Right atrium auricular region (tissue), 2 donors: ENCODE data around the gene MCOLN2. TPM values are rescaled to one million over a fixed set of nuclear protein-coding genes. Genes with fewer than 3 reads are reported as not detected.

Experiments used
- DNase-seq: peaks from one replicate; pipeline ENCODE4 v3.0.0-alpha.2; 2019; ENCODE audit warnings: low spot score
- H3K27ac ChIP-seq, 2 donors: fragments of 200-600 bp; sonication (generic); 1 replicate in 1 of 2; 2 replicates in 1 of 2; pipeline ENCODE4 v1.5.1; 2016 to 2019
- H3K27me3 ChIP-seq, 2 donors: fragments of 200-600 bp; sonication (generic); one replicate each; pipeline versions ENCODE4 v1.5.1 to v1.6.0; 2017 to 2019
- H3K36me3 ChIP-seq: fragments of 200-600 bp; sonication (generic); one replicate; pipeline ENCODE4 v1.5.1; 2016
- H3K4me1 ChIP-seq, 2 donors: fragments of 200-600 bp; sonication (generic); one replicate each; pipeline versions ENCODE4 v1.5.1 to v1.6.0; 2017 to 2019
- H3K4me3 ChIP-seq, 2 donors: fragments of 200-600 bp; sonication (generic); 1 replicate in 1 of 2; 2 replicates in 1 of 2; pipeline ENCODE4 v1.5.1; 2017 to 2019; ENCODE audit warnings: mild to moderate bottlenecking in 1 of 2, moderate library complexity in 1 of 2
- H3K9me3 ChIP-seq, 2 donors: fragments of 200-600 bp; sonication (generic); one replicate each; pipeline ENCODE4 v1.5.1; 2019
- total RNA-seq, 2 donors: library from RNA; depleted of rRNA; stranded (reverse); fragments of >200 nt; gene quantifications; one replicate each; pipeline ENCODE4 v1.1.0, GENCODE V29; 2016
- TF ChIP-seq, protein P1 (sequence below), 2 donors: fragments of 200-600 bp; sonication (generic); IDR thresholded peaks; one replicate each; pipeline ENCODE4 v1.5.1; 2019; ENCODE audit warnings: antibody characterized with exemption in 2 of 2

Gene MCOLN2
- total RNA-seq, 2 donors from 2014 or later = 0.90 TPM; not detected in 1

DNA sequence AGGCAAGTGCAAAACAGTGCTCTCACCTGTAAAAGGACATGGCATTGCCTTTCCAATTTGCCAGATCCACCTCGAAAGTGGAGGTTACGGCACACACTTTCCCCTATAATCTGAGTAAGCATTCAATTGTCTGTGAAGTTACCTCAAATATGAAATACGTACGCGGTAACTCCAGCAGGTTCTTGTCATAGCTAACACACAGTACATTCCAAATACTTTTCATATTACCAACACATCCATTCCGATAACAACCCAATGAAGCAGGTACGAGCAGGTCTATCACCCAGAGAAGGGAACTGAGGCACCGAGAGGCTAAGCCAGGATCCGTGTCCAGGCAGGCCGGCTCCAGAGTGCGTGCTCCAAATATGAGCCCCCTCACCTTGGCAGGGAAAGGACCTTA lies 57.2 kb downstream of the MCOLN2 start:
- TF ChIP-seq, protein P1, sequence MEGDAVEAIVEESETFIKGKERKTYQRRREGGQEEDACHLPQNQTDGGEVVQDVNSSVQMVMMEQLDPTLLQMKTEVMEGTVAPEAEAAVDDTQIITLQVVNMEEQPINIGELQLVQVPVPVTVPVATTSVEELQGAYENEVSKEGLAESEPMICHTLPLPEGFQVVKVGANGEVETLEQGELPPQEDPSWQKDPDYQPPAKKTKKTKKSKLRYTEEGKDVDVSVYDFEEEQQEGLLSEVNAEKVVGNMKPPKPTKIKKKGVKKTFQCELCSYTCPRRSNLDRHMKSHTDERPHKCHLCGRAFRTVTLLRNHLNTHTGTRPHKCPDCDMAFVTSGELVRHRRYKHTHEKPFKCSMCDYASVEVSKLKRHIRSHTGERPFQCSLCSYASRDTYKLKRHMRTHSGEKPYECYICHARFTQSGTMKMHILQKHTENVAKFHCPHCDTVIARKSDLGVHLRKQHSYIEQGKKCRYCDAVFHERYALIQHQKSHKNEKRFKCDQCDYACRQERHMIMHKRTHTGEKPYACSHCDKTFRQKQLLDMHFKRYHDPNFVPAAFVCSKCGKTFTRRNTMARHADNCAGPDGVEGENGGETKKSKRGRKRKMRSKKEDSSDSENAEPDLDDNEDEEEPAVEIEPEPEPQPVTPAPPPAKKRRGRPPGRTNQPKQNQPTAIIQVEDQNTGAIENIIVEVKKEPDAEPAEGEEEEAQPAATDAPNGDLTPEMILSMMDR (IDR thresholded peaks at IDR 0.05) = no peak
- peaks cover 0 to 4% of the 10 kb centered on the region in 2 donors for H3K4me1 ChIP-seq
- no peaks in the 10 kb centered on the region for H3K9me3 ChIP-seq
- H3K4me3 ChIP-seq = no peak overlapping the region
- H3K27ac ChIP-seq = no peak overlapping the region
- DNase-seq = no peak
- H3K36me3 ChIP-seq = no peaks in the 10 kb centered on the region
- no peaks in the 10 kb centered on the region for H3K27me3 ChIP-seq

DNA sequence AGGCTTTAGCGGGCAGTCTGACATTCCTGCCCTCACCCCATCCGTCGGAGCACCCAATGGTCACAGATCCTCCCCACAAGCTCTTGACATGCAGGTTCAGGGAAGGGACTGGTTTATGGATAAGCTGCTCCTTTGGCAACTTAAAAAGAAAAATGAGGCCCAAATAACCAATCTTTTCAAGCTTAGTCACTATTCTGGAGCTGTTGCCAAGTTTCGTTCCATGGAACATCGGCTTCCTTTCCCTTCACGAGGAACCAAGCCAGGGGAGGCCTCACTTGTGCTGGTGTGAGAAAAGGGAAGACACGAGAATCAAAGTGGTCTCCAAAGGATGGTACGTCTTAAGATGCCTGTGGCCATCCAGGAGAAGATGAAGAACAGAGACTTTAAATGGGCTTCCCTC lies 57.8 kb downstream of the MCOLN2 start:
- H3K36me3 ChIP-seq = no peaks in the 10 kb centered on the region
- no peak for DNase-seq
- no peaks in the 10 kb centered on the region for H3K9me3 ChIP-seq
- H3K4me1 ChIP-seq = peaks cover 0 to 4% of the 10 kb centered on the region in 2 donors
- H3K4me3 ChIP-seq = no peak overlapping the region
- TF ChIP-seq, protein P1 (IDR thresholded peaks at IDR 0.05) = no peak
- H3K27me3 ChIP-seq = no peaks in the 10 kb centered on the region
- no peak overlapping the region for H3K27ac ChIP-seq

DNA sequence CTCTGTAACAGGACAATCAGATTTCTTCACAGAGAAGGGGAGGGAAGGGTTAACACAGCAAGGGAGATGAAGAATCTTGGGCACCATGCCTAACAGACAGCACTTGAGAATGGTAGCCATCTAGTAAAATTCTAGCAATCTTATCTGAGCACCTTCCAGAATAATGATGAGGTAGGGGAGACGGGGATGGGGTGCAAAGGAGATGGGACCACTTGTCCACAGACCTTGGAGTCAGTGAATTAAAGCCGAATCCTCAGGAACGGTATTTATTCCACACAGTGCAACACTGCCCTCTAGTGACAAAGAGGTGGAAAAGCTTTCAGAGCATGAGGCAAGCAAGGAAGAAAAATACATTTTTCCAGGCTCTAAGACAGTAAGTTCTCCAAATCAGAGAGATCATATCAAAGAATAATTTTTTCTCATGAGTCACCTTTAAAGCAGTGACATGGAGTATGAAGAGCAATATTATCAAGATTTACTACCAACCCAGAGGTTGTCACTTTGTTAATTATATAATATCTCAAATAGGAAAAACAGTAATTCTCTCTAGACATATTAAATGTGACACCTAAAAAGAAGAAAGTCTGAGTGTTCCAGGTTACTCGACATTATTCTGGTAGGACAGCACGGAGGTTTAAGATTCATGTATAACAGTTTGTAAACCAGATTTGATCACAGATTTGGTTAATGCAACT lies 60.6 kb downstream of the MCOLN2 start:
- Histone ChIP-seq H3K27ac (no peak overlapping the region), H3K4me3 (no peak overlapping the region), H3K4me1 (peaks cover 0 to 4% of the 10 kb centered on the region in 2 donors), H3K27me3 (no peaks in the 10 kb centered on the region), H3K36me3 (no peaks in the 10 kb centered on the region), H3K9me3 (no peaks in the 10 kb centered on the region)
- DNase-seq = no peak
- TF ChIP-seq, protein P1 (IDR thresholded peaks at IDR 0.05) = peak; percentile 75 to 94

DNA sequence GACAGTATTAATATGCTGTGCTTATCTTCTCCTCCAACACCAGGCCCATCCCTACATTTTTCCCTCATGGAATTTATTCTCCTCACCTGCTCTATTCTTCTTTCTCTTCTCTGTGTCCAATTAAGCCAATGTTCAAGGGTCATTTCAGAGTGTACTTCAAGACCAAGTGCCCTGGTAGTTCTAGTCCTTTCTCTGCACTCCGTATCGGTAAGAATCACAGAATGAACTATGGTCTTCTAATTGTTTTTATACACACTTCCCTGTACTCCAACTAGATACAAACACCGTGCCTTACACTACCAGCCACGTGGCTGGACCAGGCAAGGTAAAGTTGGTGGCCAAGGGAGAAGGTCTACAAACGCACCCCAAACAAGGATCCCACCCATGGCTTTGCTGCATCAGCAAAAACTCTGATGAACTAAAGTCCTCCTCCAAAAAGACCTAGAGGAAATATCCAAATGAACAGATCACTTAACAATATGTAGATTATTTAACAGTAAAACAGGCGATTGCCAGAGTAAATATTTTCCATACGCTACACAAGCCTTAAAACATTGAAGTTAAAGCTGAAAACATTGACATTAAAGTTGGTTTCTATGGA lies 63.8 kb downstream of the MCOLN2 start:
- TF ChIP-seq, protein P1 (IDR thresholded peaks at IDR 0.05) = no peak
- no peak overlapping the region for H3K4me3 ChIP-seq
- no peak overlapping the region for H3K27ac ChIP-seq
- H3K36me3 ChIP-seq = no peaks in the 10 kb centered on the region
- no peaks in the 10 kb centered on the region for H3K27me3 ChIP-seq
- no peak for DNase-seq
- H3K9me3 ChIP-seq = no peaks in the 10 kb centered on the region
- peaks cover 0 to 4% of the 10 kb centered on the region in 2 donors for H3K4me1 ChIP-seq

DNA sequence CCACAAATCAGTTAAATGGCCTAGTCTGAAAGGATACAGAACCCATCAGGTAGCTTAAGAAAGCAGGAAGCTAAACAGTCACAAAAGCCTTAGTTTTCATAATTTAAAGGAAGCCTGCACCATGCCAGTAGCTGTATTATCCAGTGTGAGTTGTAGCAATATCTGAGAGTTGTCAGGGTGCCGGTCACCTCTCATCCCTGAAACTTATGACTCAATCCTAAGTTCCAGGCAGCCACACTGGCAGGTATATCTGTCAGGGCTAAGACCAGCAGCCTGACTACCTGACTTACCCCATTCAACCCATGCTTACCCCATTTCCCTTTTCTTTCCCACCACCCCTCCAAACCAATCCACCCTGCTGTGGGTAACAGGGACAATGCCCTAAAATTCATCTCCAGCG lies 66.1 kb downstream of the MCOLN2 start:
- H3K36me3 ChIP-seq = no peaks in the 10 kb centered on the region
- H3K4me1 ChIP-seq = peaks cover 0 to under 1% of the 10 kb centered on the region in 2 donors
- no peak overlapping the region for H3K4me3 ChIP-seq
- no peaks in the 10 kb centered on the region for H3K9me3 ChIP-seq
- no peak overlapping the region for H3K27ac ChIP-seq
- H3K27me3 ChIP-seq = no peaks in the 10 kb centered on the region
- no peak for DNase-seq
- TF ChIP-seq, protein P1 (IDR thresholded peaks at IDR 0.05) = no peak
